ENCODE measurements around the gene RGS18.
A peak's percentile ranks its signal among the peaks of the same experiment; 100 is the strongest.
"Not testable (repeated sequence)": the region's sequence is repeated elsewhere in the genome, so short reads cannot be mapped to it uniquely, and the experiment has no call there.

RGS18 gene

GRCh38 chr1:192158181-192158580 is at the start of gene RGS18:
TSS of gene RGS18 (plus strand) at chr1:192158462. CDS start at chr1:192158638, 176 bp downstream.
- peak; percentile 47 for DNase-seq (ENCODE audit: low spot score)

- DNase-seq (ENCODE audit: low spot score), result no peak
These were observed 48.7 kb upstream of the RGS18 start for GRCh38 chr1:192109576-192109975.

- DNase-seq (ENCODE audit: low spot score), result no peak
These were observed 43.3 kb upstream of the RGS18 start for GRCh38 chr1:192115000-192115399.

- DNase-seq (ENCODE audit: low spot score), result no peak
These were observed 39.3 kb upstream of the RGS18 start for GRCh38 chr1:192118881-192119405.

- no peak for DNase-seq (ENCODE audit: low spot score)
These were observed 38.6 kb upstream of the RGS18 start for GRCh38 chr1:192119701-192120100.

- no peak for DNase-seq (ENCODE audit: low spot score)
These were observed 35.6 kb upstream of the RGS18 start for GRCh38 chr1:192122668-192123067.

- no peak for DNase-seq (ENCODE audit: low spot score)
These were observed 35.0 kb upstream of the RGS18 start for GRCh38 chr1:192123212-192123611.

GRCh38 chr1:192126030-192126619 is 32.1 kb upstream of the RGS18 start:
- no peak for DNase-seq (ENCODE audit: low spot score)

- DNase-seq (ENCODE audit: low spot score), result no peak
These were observed 28.1 kb upstream of the RGS18 start for GRCh38 chr1:192130175-192130574.

- not testable (repeated sequence) for DNase-seq (ENCODE audit: low spot score)
These were observed 27.4 kb upstream of the RGS18 start for GRCh38 chr1:192130865-192131264.

- no peak for DNase-seq (ENCODE audit: low spot score)
These were observed 26.3 kb upstream of the RGS18 start for GRCh38 chr1:192131914-192132313.

- DNase-seq (ENCODE audit: low spot score), result no peak
These were observed 24.8 kb upstream of the RGS18 start for GRCh38 chr1:192133350-192133926.

GRCh38 chr1:192140382-192140781 is 17.9 kb upstream of the RGS18 start:
- no peak for DNase-seq (ENCODE audit: low spot score)

- no peak for DNase-seq (ENCODE audit: low spot score)
These were observed 11.0 kb upstream of the RGS18 start for GRCh38 chr1:192147221-192147620.

GRCh38 chr1:192147696-192148095 is 10.6 kb upstream of the RGS18 start:
- DNase-seq (ENCODE audit: low spot score), result no peak

- no peak for DNase-seq (ENCODE audit: low spot score)
These were observed 7.1 kb upstream of the RGS18 start for GRCh38 chr1:192151176-192151575.

GRCh38 chr1:192153276-192153675 is 5.0 kb upstream of the RGS18 start:
- DNase-seq (ENCODE audit: low spot score), result no peak

- no peak for DNase-seq (ENCODE audit: low spot score)
These were observed 1.2 kb upstream of the RGS18 start for GRCh38 chr1:192157067-192157466.

- no peak for DNase-seq (ENCODE audit: low spot score)
These were observed 752 bp downstream of the RGS18 start for GRCh38 chr1:192159014-192159413.

- DNase-seq (ENCODE audit: low spot score), result no peak
These were observed 1.5 kb downstream of the RGS18 start for GRCh38 chr1:192159781-192160180.

GRCh38 chr1:192160196-192160595 is 1.9 kb downstream of the RGS18 start:
- DNase-seq (ENCODE audit: low spot score), result no peak

- DNase-seq (ENCODE audit: low spot score), result no peak
These were observed 3.7 kb downstream of the RGS18 start for GRCh38 chr1:192161976-192162375.

GRCh38 chr1:192162376-192162775 is 4.1 kb downstream of the RGS18 start:
- DNase-seq (ENCODE audit: low spot score), result no peak

- DNase-seq (ENCODE audit: low spot score), result not testable (repeated sequence)
These were observed 6.7 kb downstream of the RGS18 start for GRCh38 chr1:192165002-192165401.

Measured in globus pallidus (tissue), 1 donor.